ENCODE results near the gene PPP1R3D. TPM values are rescaled to one million over a fixed set of nuclear protein-coding genes. Genes with fewer than 3 reads are reported as not detected.

Gene PPP1R3D
- total and polyA plus RNA-seq, 2 of the 13 experiments (the other 11 are each of a cell fraction or from before 2014, with no cell fraction given) = 1.2 to 3.7 TPM

DNA sequence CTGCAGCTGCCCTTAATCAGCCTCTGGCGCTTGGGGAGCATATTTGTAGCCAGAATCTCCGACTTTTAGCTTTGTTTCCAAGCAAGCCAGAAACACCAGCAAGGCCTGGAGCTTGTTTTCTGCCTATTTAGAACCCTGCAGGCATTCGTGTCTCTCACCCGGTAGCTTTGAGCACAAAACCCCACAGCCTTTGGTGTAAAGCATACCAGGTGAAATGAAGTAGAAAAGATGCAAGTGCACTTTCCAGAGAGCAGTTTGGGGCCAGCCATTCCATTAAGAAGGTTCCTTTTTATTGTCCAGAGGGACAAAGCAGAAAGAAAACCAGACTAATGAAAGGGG is 820 bp upstream of the PPP1R3D start (continued):
- 0 out of 2 replicates have a peak, but pooled peaks have one; percentile 30 for TF ChIP-seq ZBTB37 (CRISPR knock-in tag; IDR thresholded peaks at IDR 0.05)
- no peak for TF ChIP-seq MXD1 (CRISPR knock-in tag; IDR thresholded peaks at IDR 0.05)
- TF ChIP-seq MED1 (CRISPR knock-in tag; IDR thresholded peaks at IDR 0.05) = no peak
- no peak for TF ChIP-seq SOX6 (IDR thresholded peaks at IDR 0.05)
- TF ChIP-seq SOX6 (CRISPR knock-in tag; IDR thresholded peaks at IDR 0.05) = 0 out of 2 replicates have a peak, but pooled peaks have one; percentile 7
- peak; percentile 18 for TF ChIP-seq SNAPC2 (CRISPR knock-in tag; IDR thresholded peaks at IDR 0.05)
- TF ChIP-seq ZNF205 (CRISPR knock-in tag; IDR thresholded peaks at IDR 0.05) = no peak
- TF ChIP-seq ERF (CRISPR knock-in tag; IDR thresholded peaks at IDR 0.05) = 0 out of 2 replicates have a peak, but pooled peaks have one; percentile 1
- TF ChIP-seq E2F1 (CRISPR knock-in tag; IDR thresholded peaks at IDR 0.05) = no peak
- no peak for TF ChIP-seq MATR3 (CRISPR knock-in tag; IDR thresholded peaks at IDR 0.05)
- TF ChIP-seq EHMT2 (IDR thresholded peaks at IDR 0.05; ENCODE audit: borderline replicate concordance, low read depth, low read length) = 0 out of 2 replicates have a peak, but pooled peaks have one; percentile 7
- TF ChIP-seq ZEB1 (IDR thresholded peaks at IDR 0.05; ENCODE audit: insufficient replicate concordance, low read depth) = no peak
- TF ChIP-seq CCAR2 (optimal IDR thresholded peaks at IDR 0.05; ENCODE audit: low read depth, low read length) = no peak
- TF ChIP-seq, protein P1, sequence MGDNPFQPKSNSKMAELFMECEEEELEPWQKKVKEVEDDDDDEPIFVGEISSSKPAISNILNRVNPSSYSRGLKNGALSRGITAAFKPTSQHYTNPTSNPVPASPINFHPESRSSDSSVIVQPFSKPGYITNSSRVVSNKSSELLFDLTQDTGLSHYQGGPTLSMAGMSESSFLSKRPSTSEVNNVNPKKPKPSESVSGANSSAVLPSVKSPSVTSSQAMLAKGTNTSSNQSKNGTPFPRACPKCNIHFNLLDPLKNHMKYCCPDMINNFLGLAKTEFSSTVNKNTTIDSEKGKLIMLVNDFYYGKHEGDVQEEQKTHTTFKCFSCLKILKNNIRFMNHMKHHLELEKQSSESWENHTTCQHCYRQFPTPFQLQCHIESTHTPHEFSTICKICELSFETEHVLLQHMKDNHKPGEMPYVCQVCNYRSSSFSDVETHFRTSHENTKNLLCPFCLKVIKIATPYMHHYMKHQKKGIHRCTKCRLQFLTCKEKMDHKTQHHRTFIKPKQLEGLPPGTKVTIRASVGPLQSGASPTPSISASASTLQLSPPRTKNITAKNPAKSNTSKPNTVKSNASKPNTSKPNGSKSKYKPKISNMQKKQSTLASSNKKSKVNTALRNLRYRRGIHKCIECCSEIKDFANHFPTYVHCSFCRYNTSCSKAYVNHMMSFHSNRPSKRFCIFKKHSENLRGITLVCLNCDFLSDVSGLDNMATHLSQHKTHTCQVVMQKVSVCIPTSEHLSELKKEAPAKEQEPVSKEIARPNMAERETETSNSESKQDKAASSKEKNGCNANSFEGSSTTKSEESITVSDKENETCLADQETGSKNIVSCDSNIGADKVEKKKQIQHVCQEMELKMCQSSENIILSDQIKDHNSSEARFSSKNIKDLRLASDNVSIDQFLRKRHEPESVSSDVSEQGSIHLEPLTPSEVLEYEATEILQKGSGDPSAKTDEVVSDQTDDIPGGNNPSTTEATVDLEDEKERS (CRISPR knock-in tag; IDR thresholded peaks at IDR 0.05) = no peak
- no peak for TF ChIP-seq KLF13 (CRISPR knock-in tag; IDR thresholded peaks at IDR 0.05)
- no peak for TF ChIP-seq RORA (CRISPR knock-in tag; IDR thresholded peaks at IDR 0.05)
- TF ChIP-seq, protein P2, sequence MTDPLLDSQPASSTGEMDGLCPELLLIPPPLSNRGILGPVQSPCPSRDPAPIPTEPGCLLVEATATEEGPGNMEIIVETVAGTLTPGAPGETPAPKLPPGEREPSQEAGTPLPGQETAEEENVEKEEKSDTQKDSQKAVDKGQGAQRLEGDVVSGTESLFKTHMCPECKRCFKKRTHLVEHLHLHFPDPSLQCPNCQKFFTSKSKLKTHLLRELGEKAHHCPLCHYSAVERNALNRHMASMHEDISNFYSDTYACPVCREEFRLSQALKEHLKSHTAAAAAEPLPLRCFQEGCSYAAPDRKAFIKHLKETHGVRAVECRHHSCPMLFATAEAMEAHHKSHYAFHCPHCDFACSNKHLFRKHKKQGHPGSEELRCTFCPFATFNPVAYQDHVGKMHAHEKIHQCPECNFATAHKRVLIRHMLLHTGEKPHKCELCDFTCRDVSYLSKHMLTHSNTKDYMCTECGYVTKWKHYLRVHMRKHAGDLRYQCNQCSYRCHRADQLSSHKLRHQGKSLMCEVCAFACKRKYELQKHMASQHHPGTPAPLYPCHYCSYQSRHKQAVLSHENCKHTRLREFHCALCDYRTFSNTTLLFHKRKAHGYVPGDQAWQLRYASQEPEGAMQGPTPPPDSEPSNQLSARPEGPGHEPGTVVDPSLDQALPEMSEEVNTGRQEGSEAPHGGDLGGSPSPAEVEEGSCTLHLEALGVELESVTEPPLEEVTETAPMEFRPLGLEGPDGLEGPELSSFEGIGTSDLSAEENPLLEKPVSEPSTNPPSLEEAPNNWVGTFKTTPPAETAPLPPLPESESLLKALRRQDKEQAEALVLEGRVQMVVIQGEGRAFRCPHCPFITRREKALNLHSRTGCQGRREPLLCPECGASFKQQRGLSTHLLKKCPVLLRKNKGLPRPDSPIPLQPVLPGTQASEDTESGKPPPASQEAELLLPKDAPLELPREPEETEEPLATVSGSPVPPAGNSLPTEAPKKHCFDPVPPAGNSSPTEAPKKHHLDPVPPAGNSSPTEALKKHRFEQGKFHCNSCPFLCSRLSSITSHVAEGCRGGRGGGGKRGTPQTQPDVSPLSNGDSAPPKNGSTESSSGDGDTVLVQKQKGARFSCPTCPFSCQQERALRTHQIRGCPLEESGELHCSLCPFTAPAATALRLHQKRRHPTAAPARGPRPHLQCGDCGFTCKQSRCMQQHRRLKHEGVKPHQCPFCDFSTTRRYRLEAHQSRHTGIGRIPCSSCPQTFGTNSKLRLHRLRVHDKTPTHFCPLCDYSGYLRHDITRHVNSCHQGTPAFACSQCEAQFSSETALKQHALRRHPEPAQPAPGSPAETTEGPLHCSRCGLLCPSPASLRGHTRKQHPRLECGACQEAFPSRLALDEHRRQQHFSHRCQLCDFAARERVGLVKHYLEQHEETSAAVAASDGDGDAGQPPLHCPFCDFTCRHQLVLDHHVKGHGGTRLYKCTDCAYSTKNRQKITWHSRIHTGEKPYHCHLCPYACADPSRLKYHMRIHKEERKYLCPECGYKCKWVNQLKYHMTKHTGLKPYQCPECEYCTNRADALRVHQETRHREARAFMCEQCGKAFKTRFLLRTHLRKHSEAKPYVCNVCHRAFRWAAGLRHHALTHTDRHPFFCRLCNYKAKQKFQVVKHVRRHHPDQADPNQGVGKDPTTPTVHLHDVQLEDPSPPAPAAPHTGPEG (CRISPR knock-in tag; IDR thresholded peaks at IDR 0.05) = no peak
- TF ChIP-seq TOPORS (CRISPR knock-in tag; IDR thresholded peaks at IDR 0.05) = no peak
- no peak for TF ChIP-seq LBX2 (CRISPR knock-in tag; IDR thresholded peaks at IDR 0.05; ENCODE audit: borderline replicate concordance)

Data from HepG2 (cell line).